Kidney (tissue), 14 donors: ENCODE measurements around the gene VLDLR. TPM values are rescaled to one million over a fixed set of nuclear protein-coding genes. Genes with fewer than 3 reads are reported as not detected.
A peak's percentile ranks its signal among the peaks of the same experiment; 100 is the strongest.

Experiments used
- DNase-seq, 5 donors: peaks; one replicate each; pipeline ENCODE4 v3.0.0-alpha.2; 2013 to 2020
- FAIRE-seq: peaks from 2 replicates; lab custom pipeline; 2012; peaks lifted over from hg19 to GRCh38; lab: Jason Lieb, UNC
- H3K27ac ChIP-seq, 2 donors: one replicate each; pipeline ENCODE4 v1.7.0; 2013; ENCODE audit warnings: low read depth in 2 of 2, low read length in 2 of 2, inconsistent platforms in 1 of 2
- H3K27me3 ChIP-seq: one replicate; pipeline ENCODE4 v1.7.1; 2013; ENCODE audit warnings: low read length, inconsistent platforms; ENCODE audit not compliant: control insufficient read depth, insufficient read depth
- H3K36me3 ChIP-seq, 3 donors: one replicate each; pipeline versions ENCODE4 v1.7.0 to v1.7.1; 2013; ENCODE audit warnings: low read length in 3 of 3, control low read depth in 1 of 3, inconsistent platforms in 1 of 3; ENCODE audit not compliant: insufficient read depth in 3 of 3, control insufficient read depth in 2 of 3
- H3K4me1 ChIP-seq, 3 donors: one replicate each; pipeline versions ENCODE4 v1.7.0 to v1.7.1; 2013; ENCODE audit warnings: low read length in 3 of 3, inconsistent platforms in 1 of 3, low read depth in 1 of 3; ENCODE audit not compliant: control insufficient read depth in 2 of 3, insufficient read depth in 2 of 3
- H3K4me3 ChIP-seq, 3 donors: one replicate each; pipeline versions ENCODE4 v1.7.0 to v1.8.1; 2013; ENCODE audit warnings: low read length in 3 of 3, control low read depth in 1 of 3, inconsistent platforms in 1 of 3
- H3K9ac ChIP-seq, 3 donors: one replicate each; pipeline versions ENCODE4 v1.7.0 to v1.7.1; 2013; ENCODE audit warnings: low read length in 3 of 3, control low read depth in 1 of 3, inconsistent platforms in 1 of 3
- H3K9me3 ChIP-seq, 3 donors: one replicate each; pipeline versions ENCODE4 v1.7.0 to v1.7.1; 2013; ENCODE audit warnings: low read length in 3 of 3, control low read depth in 1 of 3, inconsistent platforms in 1 of 3; ENCODE audit not compliant: control insufficient read depth in 2 of 3, insufficient read depth in 1 of 3
- CTCF ChIP-seq: IDR thresholded peaks from 3 replicates; pipeline ENCODE4 v1.5.1; 2012; ENCODE audit warnings: mild to moderate bottlenecking, moderate library complexity, borderline replicate concordance; ENCODE audit not compliant: insufficient read depth; ENCODE audit errors: extremely low read depth
- intact Hi-C: fragments of 100-400 bp; cut with DNase I; formaldehyde crosslinking; loops from one replicate; pipeline ENCODE4 v1.11.1; 2022
- polyA plus RNA-seq: library from polyadenylated mRNA; stranded (reverse); fragments of 350-450 nt; fragmentation: Illumina TruSeq; extraction: RNeasy Lipid Tissue Mini Kit (QIAGEN cat#74804); gene quantifications from one replicate; pipeline ENCODE4 v1.2.3, GENCODE V29; 2014; ENCODE audit warnings: low read depth, low replicate concordance; ENCODE audit not compliant: insufficient read depth
- total RNA-seq: library from RNA; stranded (reverse); fragmentation: NEBNext Ultra II Directional; extraction: Animal tissue kit (Norgen Biotek cat#: 25700); gene quantifications from one replicate; pipeline ENCODE4 v1.2.1, GENCODE V29; 2021
- donor health status: control.
- donor health status: control.
- donor health status: control.
- donor health status: control.
- donor health status: control.
- donor health status: DM: yes; HTN: yes; CAD: no.
- donor health status: Normal renal cell carcinoma (clear cell type).

VLDLR gene
- total and polyA plus RNA-seq, 2 donors from 2014 or later = 8.6 to 24.2 TPM

GRCh38 chr9:2595973-2596372, 25.6 kb upstream of the VLDLR start:
- Histone ChIP-seq H3K36me3 (no peaks in the 10 kb centered on the region), H3K27ac (no peak overlapping the region), H3K9me3 (peaks cover 0 to 10% (median 0%) of the 10 kb centered on the region in 3 donors), H3K4me3 (no peak overlapping the region), H3K4me1 (no peaks in the 10 kb centered on the region), H3K27me3 (no peaks in the 10 kb centered on the region), H3K9ac (no peak overlapping the region)
- TF ChIP-seq CTCF = no peak
- intact Hi-C loops = no loop called here
- FAIRE-seq (no peak), DNase-seq (no peak)

DNA sequence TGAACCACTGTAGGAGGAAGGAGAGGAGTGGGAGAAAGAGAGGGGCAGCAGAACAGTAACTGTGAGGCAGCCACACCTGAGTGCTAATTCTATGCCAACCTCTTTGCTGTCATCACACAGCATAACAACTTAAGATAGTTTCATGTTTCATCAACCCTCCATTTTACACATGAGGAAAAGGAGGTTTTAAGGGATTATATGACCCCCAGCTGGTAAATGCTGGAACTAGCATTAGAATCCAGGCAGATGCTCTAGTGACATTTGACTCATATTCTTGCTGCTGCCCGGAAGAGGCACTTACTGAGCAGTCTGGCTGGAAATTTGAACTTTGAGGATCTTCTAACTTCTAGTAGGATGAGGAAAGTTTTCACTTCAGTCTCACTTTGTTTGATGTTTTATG, 24.1 kb upstream of the VLDLR start:
- no peak for TF ChIP-seq CTCF

GRCh38 chr9:2599896-2600295, 21.7 kb upstream of the VLDLR start:
- DNase-seq = no peak
- intact Hi-C loops = no loop called here
- Histone ChIP-seq H3K4me1 (no peaks in the 10 kb centered on the region), H3K9ac (no peak overlapping the region), H3K27ac (no peak overlapping the region), H3K4me3 (no peak overlapping the region), H3K27me3 (no peaks in the 10 kb centered on the region), H3K9me3 (no peaks in the 10 kb centered on the region), H3K36me3 (no peaks in the 10 kb centered on the region)
- TF ChIP-seq CTCF = no peak
- FAIRE-seq = no peak

More for the DNA sequence above, 24.1 kb upstream of the VLDLR start:
- intact Hi-C loops = no loop called here
- DNase-seq (no peak), FAIRE-seq (no peak)
- no peak overlapping the region for H3K9ac ChIP-seq
- H3K27me3 ChIP-seq = no peaks in the 10 kb centered on the region
- H3K27ac ChIP-seq = no peak overlapping the region
- no peak overlapping the region for H3K4me3 ChIP-seq
- H3K4me1 ChIP-seq = no peaks in the 10 kb centered on the region
- no peaks in the 10 kb centered on the region for H3K36me3 ChIP-seq
- H3K9me3 ChIP-seq = peaks cover 0 to 5% (median 0%) of the 10 kb centered on the region in 3 donors

- no peaks in the 10 kb centered on the region for H3K9me3 ChIP-seq
- no peaks in the 10 kb centered on the region for H3K36me3 ChIP-seq
- no peaks in the 10 kb centered on the region for H3K4me1 ChIP-seq
- TF ChIP-seq CTCF = peak; percentile 12
- H3K27me3 ChIP-seq = no peaks in the 10 kb centered on the region
- no peak for DNase-seq
- H3K9ac ChIP-seq = no peak overlapping the region
- FAIRE-seq = no peak
- H3K27ac ChIP-seq = no peak overlapping the region
- no peak overlapping the region for H3K4me3 ChIP-seq
- intact Hi-C loops = no loop called here
Measured at GRCh38 chr9:2600307-2600706, 21.3 kb upstream of the VLDLR start.
